ENCODE measurements around the gene NAV1.

DNA sequence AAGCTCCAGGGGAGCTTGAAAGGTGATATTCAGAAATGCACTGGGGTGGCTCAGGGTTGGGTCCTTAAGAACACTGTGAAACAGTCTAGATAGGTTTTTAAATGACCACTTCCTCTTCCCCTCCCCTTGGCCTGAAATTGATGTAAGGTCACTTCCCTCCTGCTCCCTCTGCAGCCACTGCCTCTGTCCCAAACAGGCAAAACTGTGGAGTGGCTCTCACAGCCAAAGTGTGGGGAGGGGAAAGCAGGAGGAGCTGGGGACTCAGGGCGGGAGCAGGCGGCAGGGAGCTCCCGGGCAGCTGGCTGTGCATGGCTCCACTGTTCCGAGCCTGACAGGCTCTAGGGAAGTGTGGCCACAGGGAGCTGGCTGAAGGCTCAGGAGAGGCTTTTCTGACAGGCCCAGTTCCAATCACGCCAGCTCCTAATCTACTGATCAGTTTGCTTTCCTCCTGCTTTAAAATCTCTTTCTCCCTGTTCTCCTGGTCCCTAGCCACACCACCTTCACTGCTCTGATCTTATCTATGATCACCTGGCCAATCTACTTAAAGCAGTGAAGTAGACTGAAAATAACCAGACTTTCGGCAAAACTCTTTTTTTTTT lies 26.9 kb upstream of the NAV1 start:
- TF ChIP-seq, protein P1, sequence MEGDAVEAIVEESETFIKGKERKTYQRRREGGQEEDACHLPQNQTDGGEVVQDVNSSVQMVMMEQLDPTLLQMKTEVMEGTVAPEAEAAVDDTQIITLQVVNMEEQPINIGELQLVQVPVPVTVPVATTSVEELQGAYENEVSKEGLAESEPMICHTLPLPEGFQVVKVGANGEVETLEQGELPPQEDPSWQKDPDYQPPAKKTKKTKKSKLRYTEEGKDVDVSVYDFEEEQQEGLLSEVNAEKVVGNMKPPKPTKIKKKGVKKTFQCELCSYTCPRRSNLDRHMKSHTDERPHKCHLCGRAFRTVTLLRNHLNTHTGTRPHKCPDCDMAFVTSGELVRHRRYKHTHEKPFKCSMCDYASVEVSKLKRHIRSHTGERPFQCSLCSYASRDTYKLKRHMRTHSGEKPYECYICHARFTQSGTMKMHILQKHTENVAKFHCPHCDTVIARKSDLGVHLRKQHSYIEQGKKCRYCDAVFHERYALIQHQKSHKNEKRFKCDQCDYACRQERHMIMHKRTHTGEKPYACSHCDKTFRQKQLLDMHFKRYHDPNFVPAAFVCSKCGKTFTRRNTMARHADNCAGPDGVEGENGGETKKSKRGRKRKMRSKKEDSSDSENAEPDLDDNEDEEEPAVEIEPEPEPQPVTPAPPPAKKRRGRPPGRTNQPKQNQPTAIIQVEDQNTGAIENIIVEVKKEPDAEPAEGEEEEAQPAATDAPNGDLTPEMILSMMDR (IDR thresholded peaks at IDR 0.05), result no peak
- TF ChIP-seq POLR2A (IDR thresholded peaks at IDR 0.05), result no peak
